IPS DF 6.9 (cell line): Measurements from ENCODE around the gene CCNE1.
"Not testable (repeated sequence)": the region's sequence is repeated elsewhere in the genome, so short reads cannot be mapped to it uniquely, and the experiment has no call there.

Experiments used
- DNase-seq: peaks from one replicate; pipeline ENCODE4 v3.0.0-alpha.2; 2013; ENCODE audit warnings: low read depth, low spot score
- H3K27ac ChIP-seq: one replicate; pipeline ENCODE4 v1.5.1; 2013; ENCODE audit warnings: low read length, control low read depth
- H3K27me3 ChIP-seq: 2 replicates; pipeline ENCODE4 v1.6.1; 2013; ENCODE audit warnings: mild to moderate bottlenecking, low read length; ENCODE audit not compliant: control insufficient read depth, insufficient read depth
- H3K36me3 ChIP-seq: 2 replicates; pipeline ENCODE4 v1.6.1; 2013; ENCODE audit warnings: low read length; ENCODE audit not compliant: control insufficient read depth, insufficient read depth
- H3K4me1 ChIP-seq: 2 replicates; pipeline ENCODE4 v1.6.1; 2013; ENCODE audit warnings: low read length; ENCODE audit not compliant: control insufficient read depth, insufficient read depth
- H3K4me3 ChIP-seq: 2 replicates; pipeline ENCODE4 v1.5.1; 2013; ENCODE audit warnings: mild to moderate bottlenecking, low read length
- H3K9me3 ChIP-seq: 2 replicates; pipeline ENCODE4 v1.6.1; 2013; ENCODE audit warnings: low read length, inconsistent platforms; ENCODE audit not compliant: control insufficient read depth, insufficient read depth
- WGBS: extraction: QIAGEN DNeasy Blood & Tissue Kit; methylation state at CpG from one replicate; pipeline ENCODE4 v1.1.7; 2013; ENCODE audit warnings: mixed read lengths, missing lambda C conversion rate; ENCODE audit not compliant: insufficient read length, insufficient coverage; 5-methylcytosine and 5-hydroxymethylcytosine counted together

The CCNE1 gene

GRCh38 chr19:29815231-29815630 lies 3.4 kb downstream of the CCNE1 start:
- no peaks in the 10 kb centered on the region for H3K9me3 ChIP-seq
- peaks cover 8% of the 10 kb centered on the region; the same call in 1 of the 2 replicates for H3K36me3 ChIP-seq
- DNase-seq: no peak
- no peak overlapping the region for H3K27ac ChIP-seq
- no peaks in the 10 kb centered on the region for H3K27me3 ChIP-seq
- no CpG with 5 or more reads among the region's 7 CpGs for WGBS
- no peaks in the 10 kb centered on the region; the same call in 1 of the 2 replicates for H3K4me1 ChIP-seq
- no peak overlapping the region for H3K4me3 ChIP-seq

- DNase-seq: no peak
- H3K36me3 ChIP-seq: peaks cover 12% of the 10 kb centered on the region; the same call in 1 of the 2 replicates
- no CpG with 5 or more reads among the region's 4 CpGs for WGBS
- no peaks in the 10 kb centered on the region for H3K9me3 ChIP-seq
- no peak overlapping the region for H3K4me3 ChIP-seq
- H3K27me3 ChIP-seq: no peaks in the 10 kb centered on the region
- no peak overlapping the region for H3K27ac ChIP-seq
- H3K4me1 ChIP-seq: no peaks in the 10 kb centered on the region; the same call in 1 of the 2 replicates
These were observed 5.5 kb downstream of the CCNE1 start for GRCh38 chr19:29817316-29817715.

- Histone ChIP-seq H3K4me1 (no peaks in the 10 kb centered on the region), H3K27ac (no peak overlapping the region), H3K9me3 (no peaks in the 10 kb centered on the region), H3K4me3 (no peak overlapping the region), H3K36me3 (peaks cover 19% of the 10 kb centered on the region; the same call in 1 of the 2 replicates), H3K27me3 (no peaks in the 10 kb centered on the region)
- DNase-seq: no peak
- WGBS: no CpG with 5 or more reads among the region's 4 CpGs
These were observed 7.5 kb downstream of the CCNE1 start for GRCh38 chr19:29819300-29819699.

- H3K27me3 ChIP-seq: no peaks in the 10 kb centered on the region
- no peak for DNase-seq
- peaks cover 19% of the 10 kb centered on the region; the same call in 1 of the 2 replicates for H3K36me3 ChIP-seq
- no CpG with 5 or more reads among the region's 6 CpGs for WGBS
- no peak overlapping the region for H3K4me3 ChIP-seq
- H3K4me1 ChIP-seq: no peaks in the 10 kb centered on the region
- no peaks in the 10 kb centered on the region for H3K9me3 ChIP-seq
- no peak overlapping the region for H3K27ac ChIP-seq
These were observed 8.2 kb downstream of the CCNE1 start for GRCh38 chr19:29819986-29820385.

GRCh38 chr19:29823581-29824330 lies 12.0 kb downstream of the CCNE1 start:
- no CpG with 5 or more reads among the region's 20 CpGs for WGBS
- DNase-seq: no peak

GRCh38 chr19:29825263-29825662 lies 13.5 kb downstream of the CCNE1 start:
- not testable (repeated sequence) for DNase-seq, H3K4me1 ChIP-seq, H3K27me3 ChIP-seq, H3K9me3 ChIP-seq, H3K27ac ChIP-seq, H3K4me3 ChIP-seq
- no CpG with 5 or more reads among the region's 8 CpGs for WGBS
- peaks cover 11% of the 10 kb centered on the region; the same call in 1 of the 2 replicates for H3K36me3 ChIP-seq

More at GRCh38 chr19:29823581-29824330, 12.0 kb downstream of the CCNE1 start:
- Histone ChIP-seq H3K27me3 (no peaks in the 10 kb centered on the region), H3K9me3 (no peaks in the 10 kb centered on the region), H3K4me1 (no peaks in the 10 kb centered on the region), H3K36me3 (peaks cover 16% of the 10 kb centered on the region; the same call in 1 of the 2 replicates), H3K4me3 (no peak overlapping the region), H3K27ac (no peak overlapping the region)

- Histone ChIP-seq H3K4me3 (no peak overlapping the region), H3K27ac (no peak overlapping the region), H3K9me3 (no peaks in the 10 kb centered on the region), H3K27me3 (no peaks in the 10 kb centered on the region), H3K36me3 (no peaks in the 10 kb centered on the region), H3K4me1 (no peaks in the 10 kb centered on the region)
- no CpG with 5 or more reads among the region's 12 CpGs for WGBS
- no peak for DNase-seq
These were observed 19.3 kb downstream of the CCNE1 start for GRCh38 chr19:29831041-29831548.

- no peaks in the 10 kb centered on the region for H3K27me3 ChIP-seq
- DNase-seq: no peak
- no peaks in the 10 kb centered on the region for H3K36me3 ChIP-seq
- no peak overlapping the region for H3K27ac ChIP-seq
- H3K4me3 ChIP-seq: no peak overlapping the region
- no peaks in the 10 kb centered on the region for H3K4me1 ChIP-seq
- WGBS: no CpG with 5 or more reads among the region's 9 CpGs
- no peaks in the 10 kb centered on the region for H3K9me3 ChIP-seq
These were observed 19.9 kb downstream of the CCNE1 start for GRCh38 chr19:29831686-29832085.

GRCh38 chr19:29832801-29833200 lies 21.0 kb downstream of the CCNE1 start:
- H3K9me3 ChIP-seq: no peaks in the 10 kb centered on the region
- no peak overlapping the region for H3K27ac ChIP-seq
- WGBS: no CpG with 5 or more reads among the region's 9 CpGs
- DNase-seq: no peak
- H3K4me1 ChIP-seq: no peaks in the 10 kb centered on the region
- no peaks in the 10 kb centered on the region for H3K36me3 ChIP-seq
- H3K4me3 ChIP-seq: no peak overlapping the region
- H3K27me3 ChIP-seq: no peaks in the 10 kb centered on the region

GRCh38 chr19:29833614-29834261 lies 21.9 kb downstream of the CCNE1 start:
- WGBS: no CpG with 5 or more reads among the region's 12 CpGs
- H3K9me3 ChIP-seq: no peaks in the 10 kb centered on the region
- H3K4me3 ChIP-seq: no peak overlapping the region
- no peak overlapping the region for H3K27ac ChIP-seq
- H3K4me1 ChIP-seq: no peaks in the 10 kb centered on the region
- no peaks in the 10 kb centered on the region for H3K36me3 ChIP-seq
- H3K27me3 ChIP-seq: no peaks in the 10 kb centered on the region
- no peak for DNase-seq
